GM21447 (cell line): ENCODE data around the gene ZSCAN26.

Experiments used
- ATAC-seq: cut with Tn5 transposase; IDR thresholded peaks from one replicate; pipeline ENCODE4 v1.9.1; 2021; ENCODE audit not compliant: unreplicated experiment

ZSCAN26 gene

GRCh38 chr6:28266962-28267694, at the start of gene ZSCAN26:
TSS of gene ZSCAN26 (plus strand) at chr6:28267143. CDS start at chr6:28271920, 4,777 bp downstream.
- peak; percentile 92 for ATAC-seq

GRCh38 chr6:28217890-28218289, 49.1 kb upstream of the ZSCAN26 start:
- ATAC-seq: no peak

DNA sequence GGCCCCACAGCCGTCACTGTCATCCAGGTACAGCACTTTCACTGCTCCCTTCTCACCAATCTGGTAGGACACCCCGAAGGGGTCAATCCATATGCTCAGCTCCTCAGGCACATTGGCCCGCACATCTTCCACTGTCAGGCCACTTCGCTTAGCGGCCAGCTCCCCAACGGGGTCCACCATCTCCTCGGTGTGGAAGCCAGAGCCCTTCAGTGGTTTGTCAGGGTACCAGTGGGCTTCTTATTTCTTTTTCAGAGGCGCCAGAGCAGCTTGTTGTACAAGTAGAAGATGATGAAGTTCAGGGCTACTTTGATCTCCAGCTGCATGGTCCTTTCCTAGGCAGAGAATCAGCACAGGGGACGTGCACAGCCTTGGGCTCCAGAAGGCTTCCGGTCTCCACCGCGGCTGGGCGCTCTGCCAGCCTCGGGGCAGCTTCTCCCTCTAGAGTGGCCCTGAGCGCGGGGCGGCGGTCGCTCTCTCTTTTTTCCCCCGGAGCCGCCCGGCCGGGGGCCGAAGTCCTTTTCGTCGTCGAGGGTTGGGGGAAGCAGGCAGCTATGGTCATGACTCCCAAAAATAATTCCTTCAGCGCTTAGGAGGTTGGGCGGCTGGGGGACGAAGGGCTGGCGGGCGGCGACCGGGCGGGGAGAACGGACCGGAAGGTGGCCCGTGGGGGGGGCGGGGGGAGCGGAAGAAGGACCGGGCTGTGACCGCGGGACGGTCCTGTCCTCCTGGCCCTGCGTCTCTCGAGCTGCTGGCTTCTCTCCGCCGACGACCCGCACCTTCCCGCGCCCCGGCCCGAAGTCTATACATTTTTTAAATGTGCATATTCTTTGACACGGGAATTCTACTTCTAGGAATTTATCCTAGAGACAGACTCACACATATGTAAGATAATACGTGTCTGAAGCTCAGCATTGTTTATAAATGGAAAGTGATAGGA, 48.4 kb upstream of the ZSCAN26 start:
- peak; percentile 84 for ATAC-seq

GRCh38 chr6:28220257-28221133, 46.4 kb upstream of the ZSCAN26 start:
- ATAC-seq: no peak

DNA sequence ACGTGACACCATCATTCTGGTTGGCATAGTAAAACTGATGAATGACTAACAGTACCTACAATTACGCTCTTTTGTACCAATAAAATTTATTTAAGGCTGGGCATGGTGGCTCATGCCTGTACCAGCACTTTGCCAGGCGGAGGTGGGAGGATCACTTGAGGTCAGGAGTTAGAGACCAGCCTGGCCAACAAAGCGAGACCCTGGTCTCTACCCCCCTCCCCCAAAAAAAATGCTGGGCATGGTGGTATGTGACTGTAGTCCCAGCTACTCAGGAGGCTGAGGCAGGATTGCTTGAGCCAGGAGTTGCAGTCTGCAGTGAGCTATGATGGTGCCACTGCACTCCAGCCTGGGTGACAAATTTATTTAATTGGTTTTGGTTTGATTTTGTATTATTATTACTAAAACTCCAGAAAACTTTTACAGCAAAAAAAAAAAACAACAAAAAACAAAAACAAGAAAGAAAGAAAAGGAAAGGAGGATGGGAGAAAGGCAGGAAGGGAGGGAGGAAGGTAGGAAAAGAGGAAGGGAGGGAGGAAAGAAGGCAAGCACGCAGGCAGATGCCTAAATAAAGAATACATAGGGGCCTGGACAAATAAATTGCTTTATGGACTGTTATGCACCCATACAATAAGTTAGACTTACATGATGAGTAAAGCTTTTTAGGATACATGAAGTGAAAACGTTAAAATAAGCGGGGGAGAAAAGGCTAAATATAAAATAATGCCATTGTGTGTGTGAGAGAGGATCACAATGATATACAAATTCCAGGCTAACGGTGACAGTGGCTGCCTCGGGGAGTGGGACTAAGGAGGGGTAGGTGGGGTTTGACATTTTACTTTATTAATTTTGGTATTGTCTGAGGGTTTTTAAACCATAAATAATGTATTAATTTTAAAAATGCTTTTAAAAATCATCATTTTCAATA, 42.5 kb upstream of the ZSCAN26 start:
- no peak for ATAC-seq

- ATAC-seq: peak; percentile 85
Measured at GRCh38 chr6:28225056-28225834, 41.7 kb upstream of the ZSCAN26 start, which contains the start of gene ZSCAN9. TSS of gene ZSCAN9 (plus strand) at chr6:28225275. CDS start at chr6:28227085, 1,810 bp downstream.

- ATAC-seq: no peak
Measured at GRCh38 chr6:28226460-28226859, 40.5 kb upstream of the ZSCAN26 start.

DNA sequence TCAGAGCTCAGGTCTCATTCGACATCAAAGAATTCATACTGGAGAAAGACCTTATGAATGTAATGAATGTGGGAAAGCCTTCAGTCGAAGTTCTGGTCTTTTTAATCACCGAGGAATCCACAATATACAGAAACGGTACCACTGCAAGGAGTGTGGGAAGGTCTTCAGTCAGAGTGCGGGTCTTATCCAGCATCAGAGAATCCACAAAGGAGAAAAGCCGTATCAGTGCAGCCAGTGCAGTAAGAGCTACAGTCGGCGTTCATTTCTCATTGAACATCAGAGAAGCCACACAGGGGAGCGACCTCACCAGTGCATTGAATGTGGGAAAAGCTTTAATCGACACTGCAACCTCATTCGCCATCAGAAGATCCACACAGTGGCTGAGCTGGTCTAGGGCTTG, 34.2 kb upstream of the ZSCAN26 start:
- no peak for ATAC-seq

DNA sequence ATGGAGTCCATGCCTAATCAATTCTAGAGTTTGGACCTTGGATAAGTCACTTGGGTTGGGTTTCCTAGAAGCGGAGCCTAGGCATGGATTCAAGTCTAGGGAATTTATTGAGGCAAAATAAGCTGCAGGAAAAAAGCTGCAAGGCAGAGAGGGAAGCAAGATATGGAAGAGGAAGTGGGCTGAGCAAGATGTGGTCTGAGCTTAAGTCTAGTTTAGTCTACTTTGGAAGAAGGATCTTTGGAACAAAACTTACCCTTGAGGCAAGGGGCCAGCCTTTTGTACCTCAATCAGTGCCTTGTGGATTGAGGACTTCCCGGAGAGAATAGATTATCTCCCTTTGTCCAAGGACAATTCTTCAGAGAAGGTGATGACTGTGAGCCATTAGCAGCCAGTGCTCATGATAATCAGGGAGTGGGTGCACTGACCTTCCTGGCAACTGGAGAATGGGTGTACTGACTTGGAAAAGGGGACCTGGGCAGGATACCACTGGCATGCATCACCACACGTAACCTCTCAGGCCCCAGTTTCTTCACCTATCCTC, 31.0 kb upstream of the ZSCAN26 start:
- no peak for ATAC-seq

GRCh38 chr6:28239636-28240035, 27.3 kb upstream of the ZSCAN26 start:
- ATAC-seq: no peak

DNA sequence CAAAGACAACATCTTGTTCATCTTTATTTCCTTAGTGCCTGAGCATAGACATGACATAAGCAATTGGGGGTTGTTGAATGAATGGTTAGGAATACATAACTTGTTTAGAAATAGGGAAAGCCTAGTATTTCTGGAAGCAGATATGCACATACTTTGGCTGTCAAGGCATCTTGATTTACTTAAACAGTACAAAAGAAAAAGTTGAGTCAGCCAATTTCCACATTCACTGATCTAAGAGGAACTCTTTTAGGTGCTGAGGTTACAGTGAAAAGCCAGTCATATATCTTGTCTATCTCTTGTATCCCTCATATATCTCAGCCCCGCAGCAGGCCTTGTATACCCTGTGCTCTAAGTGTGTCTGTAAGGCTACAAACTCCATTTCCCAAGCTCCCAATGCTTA, 26.5 kb upstream of the ZSCAN26 start:
- no peak for ATAC-seq

DNA sequence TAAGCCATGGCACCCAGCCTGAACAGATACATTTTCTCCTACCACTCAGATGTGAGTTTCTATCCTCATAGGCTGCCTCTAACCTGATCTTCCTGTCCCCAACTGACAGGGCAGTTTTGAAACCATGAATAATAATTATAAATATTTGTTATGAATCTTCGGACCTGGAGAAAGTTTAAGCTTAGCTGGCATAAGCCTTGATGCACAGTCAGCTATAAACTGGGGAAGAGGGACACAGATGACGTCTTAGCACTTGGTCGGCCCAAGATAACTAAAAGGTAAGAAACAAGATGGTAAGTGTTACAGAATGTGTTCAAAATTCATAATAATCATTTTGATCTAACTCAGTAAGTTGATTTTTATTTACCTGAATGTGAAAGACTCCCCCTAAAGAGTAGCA, 23.0 kb upstream of the ZSCAN26 start:
- no peak for ATAC-seq

DNA sequence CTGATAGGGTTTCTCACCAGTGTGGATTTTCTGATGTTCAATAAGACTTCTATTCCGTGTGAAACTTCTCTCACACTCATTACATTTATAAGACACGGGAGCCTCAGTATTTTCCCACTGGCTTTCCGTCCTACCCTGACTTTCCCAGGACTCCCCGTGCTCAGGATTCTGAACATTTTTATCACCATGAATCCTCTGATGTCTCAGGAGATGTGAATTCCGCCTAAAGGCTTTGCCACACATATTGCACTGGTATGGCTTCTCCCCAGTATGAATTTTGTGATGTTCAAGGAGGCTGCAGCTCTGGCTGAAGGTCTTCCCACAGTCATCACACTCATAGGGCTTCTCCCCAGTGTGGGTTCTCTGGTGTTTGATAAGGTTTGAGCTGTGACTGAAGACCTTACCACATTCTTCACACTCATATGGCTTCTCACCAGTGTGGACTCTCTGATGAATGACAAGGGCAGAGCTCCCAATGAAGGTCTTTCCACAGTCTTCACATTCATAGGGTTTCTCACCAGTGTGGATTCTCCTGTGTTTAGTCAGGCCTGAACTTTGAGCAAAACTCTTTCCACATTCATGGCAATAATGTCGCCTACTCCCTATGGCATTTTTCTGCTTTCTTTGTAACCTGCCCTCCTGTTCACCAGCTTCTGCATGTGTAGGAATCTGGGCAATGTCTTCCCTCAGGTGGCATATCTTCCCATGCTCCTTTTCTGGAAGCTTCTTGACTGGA, 21.6 kb upstream of the ZSCAN26 start:
- ATAC-seq: no peak

DNA sequence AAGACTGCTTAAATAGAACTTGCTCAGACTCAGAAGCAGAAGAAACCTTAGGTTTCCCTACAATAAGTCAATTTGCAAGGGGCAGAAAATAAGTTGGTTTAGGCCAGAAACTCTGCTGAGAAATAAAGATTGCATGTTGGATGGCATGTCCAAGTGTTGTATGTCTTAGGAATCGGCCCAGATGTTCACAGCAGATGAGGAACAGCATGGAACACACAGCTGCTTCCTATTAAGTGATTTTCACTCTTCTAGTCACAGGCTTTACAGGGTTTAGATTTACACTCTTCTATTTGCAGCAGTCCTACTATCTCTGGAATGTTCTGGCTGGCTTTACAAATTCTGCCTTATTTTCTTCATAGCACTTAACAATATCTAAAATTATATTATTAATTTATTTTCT, 18.0 kb upstream of the ZSCAN26 start:
- no peak for ATAC-seq

GRCh38 chr6:28250747-28251146, 16.2 kb upstream of the ZSCAN26 start:
- ATAC-seq: no peak

- ATAC-seq: peak; percentile 49
Measured at GRCh38 chr6:28251661-28252008, 15.3 kb upstream of the ZSCAN26 start.

- peak; percentile 86 for ATAC-seq
Measured at GRCh38 chr6:28252009-28252975, 14.7 kb upstream of the ZSCAN26 start, which contains the start of gene ZKSCAN4. TSS of gene ZKSCAN4 (minus strand) at chr6:28252269. CDS start at chr6:28251980, 289 bp downstream.
